Kidney tubule cell (primary cell): Measurements from ENCODE around the gene ZNRF1.

Experiments
- DNase-seq: peaks from one replicate; pipeline ENCODE4 v3.0.0-alpha.2; 2018; ENCODE audit warnings: low spot score

The ZNRF1 gene

DNA sequence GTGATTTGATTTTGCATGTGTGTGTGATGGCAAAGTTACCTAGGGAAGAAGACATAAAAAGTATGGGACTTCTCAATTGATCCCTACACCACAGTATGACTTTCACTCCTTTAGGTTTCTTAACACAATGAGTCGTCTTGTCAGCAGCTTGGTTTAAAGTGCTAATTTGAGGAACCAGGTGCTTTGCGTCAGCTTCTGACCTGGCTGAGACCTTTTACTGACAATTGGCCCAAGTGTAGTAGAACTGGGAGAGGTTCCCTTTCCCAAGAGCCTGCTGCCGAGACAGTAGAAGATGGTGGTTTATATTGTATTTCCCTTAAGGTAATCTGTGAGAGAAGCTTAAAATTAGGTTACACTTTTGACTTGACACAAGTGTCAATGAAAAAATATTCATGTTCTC lies 62.8 kb downstream of the ZNRF1 start:
- no peak for DNase-seq

DNA sequence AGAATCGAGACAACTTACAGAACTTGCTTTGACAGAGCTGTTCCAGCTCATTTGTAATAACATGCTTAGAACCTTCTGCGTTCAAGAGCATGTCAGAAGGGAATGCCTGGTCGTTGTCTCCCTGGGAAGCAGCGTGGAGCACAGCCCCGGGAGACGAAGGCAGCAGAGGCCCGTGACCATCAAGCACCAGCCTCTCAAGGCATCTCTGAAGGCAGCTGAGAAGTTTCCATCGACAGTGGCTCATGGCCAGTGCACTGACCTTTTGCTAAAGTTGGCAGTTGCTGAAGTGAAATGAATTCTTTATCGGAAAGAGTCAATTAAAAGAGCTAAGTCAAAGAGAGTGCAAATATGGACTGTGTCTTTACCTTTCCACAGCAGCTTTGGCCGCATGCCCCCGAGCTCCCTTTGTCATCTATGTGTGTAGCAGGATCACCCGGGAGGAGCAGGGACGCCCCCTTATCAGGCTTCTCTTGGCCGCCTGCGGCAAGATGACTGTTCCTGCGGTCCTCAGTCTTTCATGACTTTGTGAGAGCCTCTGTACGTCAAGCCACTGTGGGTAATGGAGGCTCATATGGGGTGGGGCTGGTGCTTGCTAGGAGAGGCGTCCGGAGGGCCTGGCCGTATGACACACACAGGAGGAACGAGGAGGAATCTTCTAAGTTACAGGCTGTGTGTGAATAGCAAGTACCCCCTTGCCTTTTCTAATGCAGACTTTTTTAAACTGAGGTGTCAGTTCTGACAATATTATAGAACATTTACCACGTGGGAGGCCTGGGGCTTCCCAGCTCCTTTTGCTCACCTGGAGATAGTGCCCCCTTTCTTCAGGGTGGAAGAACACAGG lies 63.5 kb downstream of the ZNRF1 start:
- no peak for DNase-seq

DNA sequence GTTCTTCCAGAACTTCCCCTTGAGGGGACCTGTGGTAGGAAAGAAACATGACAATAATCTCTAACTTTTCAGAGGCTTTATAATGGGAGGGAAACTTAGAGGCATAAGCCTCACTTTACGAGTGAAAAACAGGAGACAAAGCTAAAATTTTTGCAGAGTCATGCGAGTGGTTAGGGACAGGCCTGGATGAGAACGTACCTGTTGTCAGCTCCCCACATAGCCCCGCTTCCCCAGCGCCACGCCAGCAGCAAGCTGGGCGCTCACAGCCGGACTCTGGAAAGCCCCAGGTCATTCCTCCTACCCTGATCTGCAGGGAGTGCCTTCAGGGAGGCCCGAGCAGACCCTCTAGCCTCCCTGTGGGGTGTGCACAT lies 64.1 kb downstream of the ZNRF1 start:
- DNase-seq: no peak

DNA sequence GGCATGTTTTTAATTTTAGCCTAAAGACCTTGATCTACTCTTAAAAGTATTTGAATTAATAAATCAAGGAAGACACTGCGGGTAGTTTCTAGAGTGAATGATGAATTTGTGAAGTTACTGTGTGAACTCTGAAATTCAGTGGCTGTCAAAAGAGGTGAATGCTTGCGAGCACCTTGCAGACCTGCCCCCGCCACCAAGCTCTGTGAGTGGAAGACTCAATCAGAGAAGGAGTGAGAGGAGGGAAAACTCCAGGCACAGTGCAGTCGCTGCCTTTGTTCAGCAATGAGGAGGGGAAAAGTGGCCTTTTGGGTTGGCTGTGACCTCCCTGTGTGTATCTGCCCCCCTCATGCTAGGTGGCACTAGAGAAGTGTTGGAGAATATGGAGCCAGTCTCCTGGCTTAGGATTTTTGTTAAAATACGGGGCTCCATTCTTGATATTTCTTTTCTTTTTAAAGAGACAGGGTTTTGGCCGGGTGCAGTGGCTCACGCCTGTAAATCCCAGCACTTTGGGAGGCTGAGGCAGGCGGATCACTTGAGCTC lies 64.8 kb downstream of the ZNRF1 start:
- no peak for DNase-seq

DNA sequence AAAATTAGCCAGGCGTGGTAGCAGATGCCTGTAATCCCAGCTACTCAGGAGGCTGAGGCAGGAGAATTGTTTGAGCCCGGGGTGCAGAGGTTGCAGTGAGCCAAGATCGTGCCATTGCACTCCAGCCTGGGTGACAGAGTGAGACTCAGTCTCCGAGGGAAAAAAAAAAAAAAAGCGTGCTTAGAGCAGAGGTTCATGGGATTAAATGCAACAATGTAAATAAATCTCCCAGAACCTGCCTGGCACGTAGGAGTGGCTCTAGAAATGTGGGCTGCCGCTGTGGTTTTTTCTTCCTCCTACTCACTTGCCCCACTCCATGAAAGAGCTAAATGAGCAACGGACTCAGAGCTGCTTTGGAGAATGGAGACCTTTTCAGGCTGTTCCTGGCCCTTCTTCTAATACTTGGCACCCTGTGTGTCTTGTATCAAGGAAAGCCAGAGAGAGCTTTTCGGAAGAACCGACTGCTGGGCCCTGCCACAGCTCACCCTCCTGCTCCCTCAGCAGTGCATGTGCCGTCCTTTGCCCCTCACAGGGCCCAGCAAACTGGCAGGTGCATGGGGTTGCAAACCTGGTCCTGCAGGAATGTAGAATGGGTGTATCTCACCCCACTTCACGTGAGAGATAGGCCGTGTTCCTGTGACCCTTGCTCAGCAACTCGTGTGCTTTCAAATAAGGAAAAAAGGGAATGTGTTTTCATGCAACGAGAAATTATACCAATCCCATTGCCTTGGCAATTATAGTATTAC lies 65.8 kb downstream of the ZNRF1 start:
- DNase-seq: peak; percentile 9

DNA sequence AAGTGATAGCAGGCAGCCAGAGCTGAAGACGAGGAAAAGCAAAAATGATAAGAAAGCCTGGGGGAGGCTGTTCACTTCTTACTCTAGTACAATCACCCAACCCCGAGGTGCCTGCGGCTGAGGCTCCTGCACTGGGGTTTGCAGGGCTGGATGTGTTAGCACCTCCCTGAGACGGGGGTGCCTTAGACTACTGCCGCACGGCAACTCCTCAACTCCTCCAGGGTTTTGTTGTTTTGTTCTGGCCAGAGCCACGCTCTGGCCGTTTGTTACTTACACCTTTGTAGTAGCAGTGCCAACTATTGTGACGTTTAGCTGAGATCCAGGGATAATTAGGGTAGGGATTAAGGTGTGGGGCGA lies 66.3 kb downstream of the ZNRF1 start:
- no peak for DNase-seq

DNA sequence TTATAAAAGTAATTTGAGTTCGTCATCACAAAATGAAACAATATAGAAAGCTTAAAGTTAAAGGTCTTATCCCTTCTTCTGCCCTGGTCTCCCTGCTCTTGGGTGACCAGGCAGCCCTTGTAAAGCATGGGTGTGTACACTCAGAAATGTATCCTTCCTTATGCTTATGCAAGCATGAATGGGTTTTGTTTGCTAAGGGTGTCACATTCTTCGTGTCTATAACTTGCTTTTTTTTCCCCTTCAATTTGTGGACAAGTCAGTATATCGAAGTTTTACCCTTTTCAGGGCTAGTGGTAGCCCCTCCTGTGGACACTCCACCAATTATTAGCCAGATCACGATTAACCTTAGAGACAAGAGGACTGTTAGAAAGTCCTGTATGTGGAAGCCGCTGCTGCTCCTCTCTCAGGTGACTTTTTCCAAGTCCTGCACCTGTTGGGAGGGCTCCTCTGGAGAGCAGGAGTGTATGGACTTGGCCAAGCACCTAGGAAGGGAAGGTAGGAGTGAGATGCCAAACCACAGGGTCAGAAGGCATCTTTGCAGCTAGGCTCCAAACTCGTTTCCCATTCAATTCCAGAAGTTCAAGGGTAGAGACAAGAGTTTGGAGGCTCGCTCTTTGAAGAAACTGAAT lies 66.8 kb downstream of the ZNRF1 start:
- peak; percentile 33 for DNase-seq

DNA sequence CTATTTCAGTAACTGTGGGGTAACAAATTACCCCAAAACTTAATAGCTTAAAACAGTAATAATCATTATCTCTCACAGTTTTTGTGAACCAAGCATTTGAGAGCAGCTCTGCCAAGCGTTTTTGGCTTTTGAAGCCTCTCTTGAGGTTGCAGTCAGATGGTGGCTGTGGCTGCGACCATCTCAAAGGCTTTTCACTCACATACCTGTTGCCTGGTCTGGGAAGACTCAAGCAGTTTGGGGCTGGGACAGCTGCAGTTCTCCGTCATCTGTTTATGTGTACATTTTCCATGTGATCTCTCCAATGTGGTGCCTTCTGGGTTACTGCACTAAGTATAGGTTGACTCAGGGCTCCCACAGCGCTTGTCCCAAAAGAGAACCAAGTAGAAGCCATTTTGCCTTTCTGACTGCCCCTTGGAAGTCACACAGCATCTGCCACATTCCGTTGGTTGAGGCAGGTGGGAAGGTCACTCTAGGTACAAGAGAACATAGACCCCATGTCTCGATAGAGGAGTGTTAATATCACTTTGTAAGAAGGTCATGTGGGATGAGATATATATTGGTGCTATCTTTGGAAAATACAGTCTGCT lies 68.1 kb downstream of the ZNRF1 start:
- DNase-seq: no peak

DNA sequence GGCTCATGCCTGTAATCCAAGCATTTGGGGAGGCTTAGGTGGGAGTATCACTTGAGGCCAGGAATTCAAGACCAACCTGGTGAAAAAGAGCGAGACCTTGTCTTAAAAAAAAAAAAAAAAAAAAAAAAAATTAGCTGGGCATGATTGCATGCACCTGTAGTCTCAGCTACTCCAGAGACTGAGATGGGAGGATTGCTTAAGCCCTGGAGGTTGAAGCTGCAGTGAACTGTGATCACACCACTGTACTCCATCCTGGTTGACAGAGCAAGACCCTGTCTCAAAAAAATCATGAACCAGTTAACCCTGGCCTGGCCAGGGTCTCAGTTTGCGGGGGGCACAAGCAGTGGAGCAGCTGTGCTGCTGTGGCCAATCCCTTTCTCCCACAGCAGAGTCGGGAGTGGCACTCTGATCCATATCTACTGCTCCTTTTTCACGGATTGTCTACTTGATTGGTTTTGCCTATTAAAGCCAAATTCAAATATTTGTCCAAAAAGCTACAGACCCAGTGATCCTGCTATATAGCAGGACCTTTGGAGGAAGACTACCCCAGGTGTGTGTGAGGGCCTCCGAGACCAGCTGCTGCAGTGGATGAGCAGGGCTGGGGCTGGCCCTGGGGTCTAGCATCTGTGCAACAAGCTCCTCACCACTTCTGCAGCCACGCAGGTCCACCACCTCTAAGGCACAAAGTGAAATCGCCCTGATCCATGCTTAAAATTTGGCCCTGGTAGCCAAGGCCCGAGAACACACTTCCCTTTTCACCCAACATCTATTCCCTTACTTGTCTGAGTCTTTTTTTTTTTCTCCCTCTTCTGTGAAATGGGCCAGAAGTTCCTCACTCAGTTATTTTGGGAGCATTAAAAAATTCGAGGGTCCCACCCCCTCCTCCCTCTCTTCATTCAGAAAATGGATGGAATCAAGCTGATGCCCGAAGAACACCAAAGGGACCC lies 69.5 kb downstream of the ZNRF1 start:
- no peak for DNase-seq

DNA sequence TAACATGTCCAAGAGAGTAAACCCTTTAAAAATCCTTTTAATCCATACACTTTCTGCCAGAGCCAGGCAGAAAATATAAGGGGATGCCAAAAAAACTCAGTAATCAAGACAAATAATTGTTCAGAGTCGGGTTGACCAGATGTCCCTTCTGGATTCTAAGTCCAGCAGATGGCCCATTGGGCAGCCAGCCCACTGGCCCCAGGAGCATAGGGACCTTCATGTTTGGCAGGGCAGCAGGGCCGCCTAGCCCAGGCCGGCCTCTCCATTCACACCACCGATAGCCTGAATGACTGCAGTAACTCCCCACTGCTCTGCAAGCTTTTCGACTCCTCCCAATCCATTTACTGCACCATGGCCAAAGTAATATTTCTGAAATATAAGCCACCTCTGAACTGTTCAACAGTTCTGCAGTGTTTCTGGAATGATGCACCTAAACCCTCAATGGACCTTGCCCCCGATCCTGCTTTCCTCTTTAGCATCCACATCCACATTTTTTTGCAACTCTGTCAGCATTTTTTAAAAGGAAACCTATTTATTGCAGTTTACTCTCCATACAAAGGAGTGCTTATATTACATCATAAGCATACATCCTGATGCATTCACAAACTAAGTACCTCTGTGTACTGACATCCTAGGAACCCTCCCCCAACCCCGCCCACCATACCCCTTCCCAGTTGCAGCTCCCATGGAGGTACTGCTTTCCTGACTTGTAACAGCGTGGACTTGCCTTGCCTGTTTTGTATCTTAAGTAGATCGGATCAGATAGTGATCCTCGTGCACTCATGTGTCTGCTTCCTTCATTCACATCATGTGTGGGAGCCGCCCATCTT lies 71.4 kb downstream of the ZNRF1 start:
- peak; percentile 4 for DNase-seq

DNA sequence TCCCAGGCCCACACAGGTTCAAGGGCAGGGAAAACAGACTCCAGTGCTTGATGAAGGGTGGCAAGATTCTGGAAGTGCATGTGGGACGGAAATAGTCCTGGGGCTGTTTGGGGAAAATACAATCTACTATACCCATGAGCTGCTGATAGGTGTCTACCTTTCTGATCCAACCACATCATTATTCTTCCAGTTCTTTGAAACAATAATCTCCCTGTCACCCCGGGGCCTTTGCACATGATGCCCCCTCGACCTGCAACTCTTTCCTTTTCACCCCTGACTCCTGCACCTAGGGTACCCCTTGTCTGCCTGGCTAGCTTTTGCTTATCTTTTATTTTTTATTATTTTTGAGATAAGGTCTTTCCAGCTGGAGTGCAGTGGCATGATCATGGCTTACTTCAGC lies 72.8 kb downstream of the ZNRF1 start:
- no peak for DNase-seq

DNA sequence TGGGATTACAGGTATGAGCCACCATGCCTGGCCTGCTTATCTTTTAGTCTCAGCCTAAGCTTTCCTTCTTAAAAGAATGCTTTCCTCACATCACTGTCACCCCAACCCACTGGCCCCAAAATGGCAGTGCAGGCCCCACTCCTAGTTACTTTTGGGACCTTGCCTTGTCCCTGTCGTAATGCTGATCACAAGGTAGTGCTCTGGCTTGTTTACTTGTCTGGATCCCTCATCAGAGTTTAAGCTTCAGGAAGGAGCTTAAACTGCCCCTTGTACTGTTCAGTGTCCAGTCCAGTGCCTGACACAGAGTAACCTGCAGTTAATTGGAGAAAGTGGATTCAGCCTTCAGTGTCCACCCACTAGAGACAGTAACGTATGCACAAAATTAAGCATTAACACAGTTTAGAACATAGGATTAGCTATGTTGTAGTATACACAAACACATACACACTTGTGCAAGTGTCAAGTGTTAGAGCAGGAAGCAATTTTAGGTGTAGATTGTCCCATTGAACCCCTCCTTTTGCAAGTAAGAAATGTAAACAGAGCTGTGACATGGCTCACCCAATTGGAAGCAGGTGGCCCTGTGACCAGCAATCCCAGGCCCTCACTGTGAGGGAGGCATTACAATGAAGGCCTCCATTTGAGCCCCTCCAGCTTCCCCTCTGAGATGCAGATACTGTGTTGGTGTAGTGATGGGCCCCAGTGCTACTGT lies 73.6 kb downstream of the ZNRF1 start:
- DNase-seq: no peak

DNA sequence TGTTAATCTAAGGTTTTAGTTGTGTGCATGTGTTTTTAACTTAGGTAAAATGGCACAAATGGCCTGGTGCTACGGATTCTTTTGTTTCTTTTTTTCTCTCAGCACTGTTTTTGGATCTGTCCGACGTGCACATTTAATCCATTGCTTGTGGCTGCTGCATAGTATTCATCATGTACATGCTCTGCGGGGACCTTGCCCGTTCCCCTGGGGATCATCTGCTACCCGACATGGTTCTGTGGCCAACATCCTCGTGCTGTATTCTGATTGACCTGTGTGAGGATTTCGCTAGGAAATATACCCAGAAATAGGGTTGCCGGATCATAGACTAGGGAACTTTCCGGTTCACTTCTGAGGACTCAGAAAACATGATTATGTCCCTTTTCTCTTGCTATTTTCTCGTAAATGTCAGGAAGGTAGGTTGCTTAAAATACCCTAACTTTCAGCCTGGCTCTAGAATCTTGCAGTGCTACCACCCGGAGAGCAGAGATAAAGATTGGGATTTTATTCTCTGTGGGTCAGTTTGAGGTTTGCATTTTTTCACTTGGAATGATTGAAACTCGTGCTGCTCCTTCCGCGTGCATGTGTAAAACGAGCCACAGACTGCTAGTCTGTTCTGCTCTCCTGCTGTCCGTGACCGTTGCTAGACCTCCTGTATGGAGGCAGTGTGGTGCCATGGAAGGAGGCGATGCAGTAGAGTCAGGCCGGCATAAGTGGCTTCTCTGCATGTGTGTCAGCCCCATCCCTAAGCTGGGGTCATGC lies 74.9 kb downstream of the ZNRF1 start:
- no peak for DNase-seq

DNA sequence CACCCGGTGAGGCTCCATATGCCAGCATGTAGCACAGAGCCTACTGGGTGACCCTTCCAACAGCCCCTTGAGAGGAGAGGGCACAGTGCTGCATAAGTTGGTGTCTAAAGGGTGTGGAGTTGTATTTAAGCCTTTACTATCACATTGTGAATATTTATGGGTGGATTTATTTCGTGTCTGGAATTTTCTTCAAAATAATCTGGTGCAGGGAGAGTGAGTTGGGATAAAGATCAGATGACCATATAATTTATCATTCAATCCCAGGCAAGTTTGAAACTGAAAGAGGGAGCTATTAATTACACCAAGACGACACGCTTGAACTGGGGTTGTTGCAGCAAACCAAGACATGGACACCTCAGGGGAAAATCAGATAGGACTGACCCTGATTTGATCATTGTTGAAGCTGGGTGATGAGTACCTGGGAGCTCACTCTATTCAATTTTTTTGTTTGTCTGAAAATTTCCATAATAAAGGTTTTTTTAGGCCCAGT lies 75.5 kb downstream of the ZNRF1 start:
- DNase-seq: no peak

DNA sequence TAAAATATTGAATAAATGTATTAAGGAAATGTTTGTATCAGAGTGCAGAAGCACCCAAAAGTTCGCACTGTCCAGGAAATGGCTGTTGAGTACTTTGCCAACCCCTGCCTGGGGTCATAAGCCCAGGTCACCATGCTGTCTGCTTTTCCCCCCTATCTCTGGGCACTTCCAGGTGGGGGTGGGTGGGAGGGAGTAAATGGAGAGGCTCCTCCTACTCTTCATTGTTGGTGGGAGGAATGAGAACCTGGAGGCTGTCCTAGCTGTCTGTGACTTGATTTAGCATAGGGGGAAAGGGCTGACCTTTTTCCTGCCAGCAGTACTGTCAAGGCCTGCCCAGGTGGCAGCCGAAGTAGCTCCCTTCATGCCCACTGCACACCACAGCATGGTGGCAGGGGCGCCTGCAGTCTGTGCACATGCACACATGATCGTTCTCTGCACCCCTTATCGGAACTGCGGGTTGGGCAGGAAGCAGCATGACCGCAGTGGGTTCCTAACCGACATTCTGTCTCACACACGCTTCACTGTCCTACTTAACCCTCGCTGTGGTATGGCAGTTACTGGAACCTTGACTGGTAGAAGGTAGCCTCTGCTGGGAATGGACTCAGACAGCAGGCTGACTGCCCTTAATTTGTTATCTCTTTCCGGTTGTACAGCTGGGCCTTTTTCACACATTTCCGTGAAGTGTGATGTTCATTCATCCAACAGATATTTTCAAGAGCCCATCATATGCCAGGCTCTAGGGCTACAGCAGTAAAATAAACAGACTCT lies 76.3 kb downstream of the ZNRF1 start:
- no peak for DNase-seq

DNA sequence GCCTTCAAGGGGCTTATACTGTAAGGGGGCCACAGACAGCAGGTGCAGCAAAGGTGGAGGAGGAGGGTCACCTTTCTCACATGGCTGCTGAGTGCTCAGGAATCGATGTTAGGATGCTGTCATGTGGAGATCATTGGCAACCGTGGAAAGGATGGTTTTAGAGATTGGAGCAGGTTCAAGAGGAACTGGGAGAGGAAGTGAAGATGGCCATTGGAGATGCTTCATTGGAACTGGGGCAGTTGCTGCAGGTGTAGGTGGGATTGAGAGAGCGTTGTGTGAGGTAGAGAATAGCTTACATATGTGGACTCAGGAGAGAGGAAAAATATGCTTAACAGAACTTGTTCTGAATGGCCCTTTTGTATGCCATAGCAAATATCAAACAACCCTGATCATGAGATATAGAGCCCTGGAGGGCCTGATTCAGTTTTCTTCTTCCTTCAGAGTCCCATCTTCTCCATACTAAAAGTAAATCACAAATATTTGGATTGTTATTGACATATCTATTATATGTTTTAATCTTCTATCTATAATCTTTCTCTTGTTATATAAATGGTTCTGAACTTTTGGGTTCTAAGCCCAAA lies 77.0 kb downstream of the ZNRF1 start:
- no peak for DNase-seq

DNA sequence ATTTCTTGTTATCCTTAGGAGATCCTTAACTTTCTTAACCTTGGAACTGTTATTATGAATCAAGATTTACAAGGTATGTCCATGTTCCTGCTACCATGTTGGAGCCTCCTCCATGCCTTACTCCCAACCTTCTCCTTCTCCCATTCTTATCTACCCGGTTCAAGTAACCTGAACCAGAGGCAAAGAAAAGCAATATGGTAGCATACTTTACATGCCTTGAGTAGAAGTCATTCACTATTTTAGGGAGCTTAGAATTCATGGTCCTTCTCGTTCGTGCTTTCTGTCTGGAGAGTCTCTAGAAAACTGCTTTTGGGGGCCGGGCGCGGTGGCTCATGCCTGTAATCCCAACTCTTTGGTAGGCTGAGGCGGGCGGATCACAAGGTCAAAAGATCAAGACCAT lies 80.1 kb downstream of the ZNRF1 start:
- no peak for DNase-seq
